ENCODE measurements around the gene TLE1.
"Not testable (repeated sequence)": the region's sequence is repeated elsewhere in the genome, so short reads cannot be mapped to it uniquely, and the experiment has no call there.

TLE1 gene

GRCh38 chr9:81596679-81597418, 92.5 kb downstream of the TLE1 start:
- no peak overlapping the region for H3K27ac Mint-ChIP-seq
- H3K9me3 Mint-ChIP-seq (ENCODE audit: low read depth), result no peaks in the 10 kb centered on the region
- H3K27me3 Mint-ChIP-seq, result peaks cover 5% of the 10 kb centered on the region
- H3K4me3 Mint-ChIP-seq, result no peak overlapping the region
- H3K36me3 Mint-ChIP-seq, result peaks cover 3% of the 10 kb centered on the region
- peaks cover 6% of the 10 kb centered on the region for H3K4me1 Mint-ChIP-seq (ENCODE audit: low read depth)

- peaks cover 3% of the 10 kb centered on the region for H3K36me3 Mint-ChIP-seq
- H3K27ac Mint-ChIP-seq, result no peak overlapping the region
- peaks cover 6% of the 10 kb centered on the region for H3K4me1 Mint-ChIP-seq (ENCODE audit: low read depth)
- no peaks in the 10 kb centered on the region for H3K9me3 Mint-ChIP-seq (ENCODE audit: low read depth)
- H3K27me3 Mint-ChIP-seq, result peaks cover 5% of the 10 kb centered on the region
- H3K4me3 Mint-ChIP-seq, result no peak overlapping the region
Measured at GRCh38 chr9:81595887-81596543, 93.3 kb downstream of the TLE1 start.

- H3K4me1 Mint-ChIP-seq (ENCODE audit: low read depth); H3K36me3 Mint-ChIP-seq; H3K4me3 Mint-ChIP-seq; H3K27me3 Mint-ChIP-seq; H3K27ac Mint-ChIP-seq; H3K9me3 Mint-ChIP-seq (ENCODE audit: low read depth): not testable (repeated sequence)
Measured at GRCh38 chr9:81595293-81595692, 94.1 kb downstream of the TLE1 start.

DNA sequence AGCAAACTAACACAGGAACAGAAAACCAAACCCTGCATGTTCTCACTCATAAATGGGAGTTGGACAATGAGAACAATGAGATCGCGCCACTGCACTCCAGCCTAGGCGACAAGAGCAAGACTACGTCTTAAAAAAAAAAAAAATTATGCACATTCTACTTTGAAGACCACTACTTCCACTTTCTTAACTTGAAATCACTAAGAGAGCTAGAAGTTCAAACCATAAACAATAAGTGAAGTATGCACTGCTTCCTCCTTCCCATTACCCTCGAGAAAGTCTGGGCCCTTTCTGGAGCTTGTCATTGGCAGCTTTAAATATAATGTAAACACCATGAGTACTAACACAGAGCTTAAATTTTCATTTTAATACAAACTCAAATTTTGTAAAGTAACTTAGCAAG, 94.9 kb downstream of the TLE1 start:
- H3K36me3 Mint-ChIP-seq, result peaks cover 3% of the 10 kb centered on the region
- H3K9me3 Mint-ChIP-seq (ENCODE audit: low read depth), result no peaks in the 10 kb centered on the region
- peaks cover 6% of the 10 kb centered on the region for H3K4me1 Mint-ChIP-seq (ENCODE audit: low read depth)
- no peak overlapping the region for H3K4me3 Mint-ChIP-seq
- H3K27ac Mint-ChIP-seq, result no peak overlapping the region
- H3K27me3 Mint-ChIP-seq, result peaks cover 5% of the 10 kb centered on the region

DNA sequence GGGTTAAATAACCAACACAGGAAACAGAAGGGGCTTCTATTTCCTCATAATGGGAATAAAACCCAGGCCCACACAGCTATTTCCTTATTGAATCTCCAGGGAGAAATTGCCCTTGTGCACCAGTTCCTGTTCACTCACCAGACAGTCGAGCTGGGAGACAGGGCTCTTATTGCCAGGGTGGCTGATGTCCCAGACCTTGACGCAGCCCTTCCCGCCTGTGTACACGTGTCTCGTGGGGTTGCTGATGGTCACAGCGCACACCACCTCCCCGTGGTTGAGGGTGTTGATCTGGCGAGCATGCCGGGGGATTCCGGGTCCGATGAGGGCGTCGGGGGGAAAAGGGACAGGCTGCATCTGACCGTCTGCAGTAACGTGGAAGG, 96.5 kb downstream of the TLE1 start:
- Mint-ChIP-seq H3K36me3 (peaks cover 3% of the 10 kb centered on the region), H3K4me1 (ENCODE audit: low read depth) (peaks cover 6% of the 10 kb centered on the region), H3K27ac (no peak overlapping the region), H3K9me3 (ENCODE audit: low read depth) (no peaks in the 10 kb centered on the region), H3K4me3 (no peak overlapping the region), H3K27me3 (peaks cover 3% of the 10 kb centered on the region)

DNA sequence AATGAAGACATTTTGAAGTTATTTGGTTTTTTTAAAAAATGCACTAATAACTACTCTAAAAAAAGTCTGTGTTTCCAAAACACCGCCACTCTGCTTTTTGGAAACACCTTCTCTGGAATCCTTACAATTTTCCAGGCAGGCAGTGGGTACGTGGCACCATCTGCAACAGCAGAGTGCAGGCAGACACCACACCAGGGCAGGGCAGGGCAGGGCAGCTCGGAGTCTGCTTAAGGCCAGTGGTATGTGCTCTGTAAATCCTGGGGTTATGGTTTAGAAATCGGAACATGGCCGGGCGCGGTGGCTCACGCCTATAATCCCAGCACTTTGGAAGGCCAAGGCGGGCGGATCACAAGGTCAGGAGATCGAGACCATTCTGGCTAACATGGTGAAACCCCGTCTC, 97.6 kb downstream of the TLE1 start:
- Mint-ChIP-seq H3K27me3 (peaks cover 3% of the 10 kb centered on the region), H3K9me3 (ENCODE audit: low read depth) (no peaks in the 10 kb centered on the region), H3K4me3 (no peak overlapping the region), H3K4me1 (ENCODE audit: low read depth) (peaks cover 2% of the 10 kb centered on the region), H3K36me3 (peaks cover 3% of the 10 kb centered on the region), H3K27ac (no peak overlapping the region)

DNA sequence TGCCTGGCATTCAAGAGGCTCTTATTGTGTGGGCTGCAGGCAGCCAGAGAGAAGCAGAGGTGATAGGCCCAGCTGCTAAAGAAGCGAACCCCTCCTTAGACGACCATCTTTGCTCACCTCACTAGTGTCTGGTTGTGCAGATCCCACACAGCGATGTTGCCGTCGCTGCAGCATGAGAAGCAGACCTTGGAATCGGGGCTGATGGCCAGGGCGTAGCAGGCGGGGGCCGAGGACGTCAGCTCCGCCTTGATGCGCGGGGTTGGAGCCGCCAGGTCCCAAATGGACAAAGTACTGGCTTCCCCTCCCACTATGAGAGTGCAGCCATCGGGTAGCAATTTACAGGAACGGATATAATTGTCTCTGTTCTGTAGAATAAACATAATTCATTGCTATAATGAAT, 98.7 kb downstream of the TLE1 start:
- Mint-ChIP-seq H3K27ac (no peak overlapping the region), H3K9me3 (ENCODE audit: low read depth) (no peaks in the 10 kb centered on the region), H3K27me3 (peaks cover 3% of the 10 kb centered on the region), H3K4me1 (ENCODE audit: low read depth) (no peaks in the 10 kb centered on the region), H3K4me3 (no peak overlapping the region), H3K36me3 (peaks cover 3% of the 10 kb centered on the region)

GRCh38 chr9:81589819-81590218, 99.5 kb downstream of the TLE1 start:
- no peaks in the 10 kb centered on the region for H3K9me3 Mint-ChIP-seq (ENCODE audit: low read depth)
- H3K4me1 Mint-ChIP-seq (ENCODE audit: low read depth), result no peaks in the 10 kb centered on the region
- no peak overlapping the region for H3K27ac Mint-ChIP-seq
- H3K36me3 Mint-ChIP-seq, result no peaks in the 10 kb centered on the region
- H3K27me3 Mint-ChIP-seq, result peaks cover 3% of the 10 kb centered on the region
- H3K4me3 Mint-ChIP-seq, result no peak overlapping the region

GRCh38 chr9:81589392-81589791, 100.0 kb downstream of the TLE1 start:
- Mint-ChIP-seq H3K27ac (no peak overlapping the region), H3K36me3 (no peaks in the 10 kb centered on the region), H3K9me3 (ENCODE audit: low read depth) (no peaks in the 10 kb centered on the region), H3K4me3 (no peak overlapping the region), H3K4me1 (ENCODE audit: low read depth) (no peaks in the 10 kb centered on the region), H3K27me3 (peaks cover 3% of the 10 kb centered on the region)

DNA sequence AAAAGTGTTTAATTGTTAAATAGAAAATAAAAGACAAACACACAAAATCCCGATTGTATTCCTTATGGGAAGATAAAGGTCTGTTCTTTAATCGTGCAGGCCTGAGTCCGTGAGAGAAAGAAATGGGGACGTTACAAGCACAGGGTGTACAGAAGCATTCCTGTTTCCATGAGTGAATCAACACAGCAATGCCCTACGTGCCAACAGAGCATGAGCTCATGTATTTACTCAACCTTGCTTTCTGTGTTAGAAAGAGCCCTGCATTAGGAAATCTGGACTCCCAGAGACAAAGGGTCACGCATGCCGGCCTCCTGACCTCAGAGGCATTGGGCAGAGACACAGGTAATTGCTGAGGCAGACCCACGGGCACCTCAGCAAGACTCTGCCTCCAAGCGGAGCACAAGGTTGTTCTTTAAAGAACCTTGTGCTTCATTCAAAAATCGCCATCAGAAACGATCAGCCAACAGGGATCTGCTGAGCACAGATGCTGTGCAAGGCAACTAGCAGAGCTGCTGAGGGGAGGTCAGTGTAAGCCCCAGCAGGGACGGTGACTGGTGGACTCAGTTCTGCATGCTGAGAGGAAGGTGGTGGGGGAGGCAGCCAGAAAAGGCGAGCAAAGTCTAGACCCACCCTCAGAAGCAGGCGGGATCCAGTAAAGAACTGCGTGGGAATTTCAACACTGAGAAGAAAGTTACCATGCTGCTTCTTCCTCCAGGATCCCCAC, 101.0 kb downstream of the TLE1 start:
- Mint-ChIP-seq H3K9me3 (ENCODE audit: low read depth) (no peaks in the 10 kb centered on the region), H3K27me3 (peaks cover 3% of the 10 kb centered on the region), H3K27ac (no peak overlapping the region), H3K4me1 (ENCODE audit: low read depth) (no peaks in the 10 kb centered on the region), H3K4me3 (no peak overlapping the region), H3K36me3 (no peaks in the 10 kb centered on the region)

- Mint-ChIP-seq H3K27me3 (no peaks in the 10 kb centered on the region), H3K4me3 (no peak overlapping the region), H3K36me3 (no peaks in the 10 kb centered on the region), H3K27ac (no peak overlapping the region), H3K4me1 (ENCODE audit: low read depth) (no peaks in the 10 kb centered on the region), H3K9me3 (ENCODE audit: low read depth) (no peaks in the 10 kb centered on the region)
Measured at GRCh38 chr9:81586786-81587185, 102.6 kb downstream of the TLE1 start.

- Mint-ChIP-seq H3K27ac (no peak overlapping the region), H3K9me3 (ENCODE audit: low read depth) (no peaks in the 10 kb centered on the region), H3K27me3 (peaks cover 2% of the 10 kb centered on the region), H3K4me3 (no peak overlapping the region), H3K36me3 (no peaks in the 10 kb centered on the region), H3K4me1 (ENCODE audit: low read depth) (no peaks in the 10 kb centered on the region)
Measured at GRCh38 chr9:81585191-81585763, 104.1 kb downstream of the TLE1 start.

DNA sequence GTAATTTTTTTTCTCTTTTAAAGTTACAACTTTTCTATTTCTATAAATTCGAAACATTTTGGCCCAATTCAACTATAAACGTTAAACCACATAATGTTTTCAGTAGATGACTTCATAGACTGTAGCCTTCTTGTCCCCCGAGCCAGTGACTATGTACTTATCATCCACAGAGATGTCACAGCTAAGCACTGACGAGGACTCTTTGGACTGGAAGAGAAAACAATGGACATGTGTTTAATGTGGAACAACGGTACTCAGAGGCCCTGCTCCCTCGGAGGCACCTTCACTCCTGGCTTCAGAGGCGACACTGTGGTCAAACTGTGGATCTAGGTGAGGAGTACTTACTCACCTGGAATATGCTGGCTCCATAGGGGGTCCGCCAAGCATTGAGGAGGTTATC, 105.2 kb downstream of the TLE1 start:
- no peaks in the 10 kb centered on the region for H3K9me3 Mint-ChIP-seq (ENCODE audit: low read depth)
- no peak overlapping the region for H3K27ac Mint-ChIP-seq
- H3K27me3 Mint-ChIP-seq, result peaks cover 2% of the 10 kb centered on the region
- H3K36me3 Mint-ChIP-seq, result no peaks in the 10 kb centered on the region
- no peaks in the 10 kb centered on the region for H3K4me1 Mint-ChIP-seq (ENCODE audit: low read depth)
- no peak overlapping the region for H3K4me3 Mint-ChIP-seq

DNA sequence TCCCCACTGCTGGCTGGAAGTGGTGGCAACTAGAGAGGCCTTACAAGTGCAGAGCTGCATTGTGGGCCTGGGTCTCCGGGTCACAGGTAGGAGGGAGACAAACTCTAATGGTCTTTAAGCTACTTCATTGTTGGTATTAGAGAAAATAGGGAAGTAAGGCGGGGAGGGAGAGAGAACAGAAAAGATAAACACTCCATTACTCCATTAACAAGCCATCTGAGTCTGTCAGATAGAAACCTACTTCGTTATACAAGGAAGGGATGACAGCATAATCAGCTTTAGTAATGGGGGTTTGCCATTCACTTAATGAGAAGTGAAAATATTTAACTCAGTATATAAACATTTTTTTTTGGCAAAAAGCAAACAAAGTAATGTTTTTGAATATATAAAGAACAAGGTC, 107.4 kb downstream of the TLE1 start:
- Mint-ChIP-seq H3K27me3 (peaks cover 2% of the 10 kb centered on the region), H3K36me3 (no peaks in the 10 kb centered on the region), H3K27ac (no peak overlapping the region), H3K9me3 (ENCODE audit: low read depth) (no peaks in the 10 kb centered on the region), H3K4me1 (ENCODE audit: low read depth) (no peaks in the 10 kb centered on the region), H3K4me3 (no peak overlapping the region)

GRCh38 chr9:81579381-81579780, 110.0 kb downstream of the TLE1 start:
- Mint-ChIP-seq H3K36me3 (no peaks in the 10 kb centered on the region), H3K4me1 (ENCODE audit: low read depth) (no peaks in the 10 kb centered on the region), H3K9me3 (ENCODE audit: low read depth) (no peaks in the 10 kb centered on the region), H3K27ac (no peak overlapping the region), H3K4me3 (no peak overlapping the region), H3K27me3 (peaks cover 2% of the 10 kb centered on the region)
